ENCODE results near the gene CACNA2D2. TPM values are rescaled to one million over a fixed set of nuclear protein-coding genes. Genes with fewer than 3 reads are reported as not detected.

The CACNA2D2 gene
- total and polyA plus RNA-seq, 8 donors, result 15.4 to 86.6 (median 30.2) TPM

- H3K4me3 ChIP-seq, result peak overlapping the region; percentile 69 to 78
- TF ChIP-seq, protein P1, sequence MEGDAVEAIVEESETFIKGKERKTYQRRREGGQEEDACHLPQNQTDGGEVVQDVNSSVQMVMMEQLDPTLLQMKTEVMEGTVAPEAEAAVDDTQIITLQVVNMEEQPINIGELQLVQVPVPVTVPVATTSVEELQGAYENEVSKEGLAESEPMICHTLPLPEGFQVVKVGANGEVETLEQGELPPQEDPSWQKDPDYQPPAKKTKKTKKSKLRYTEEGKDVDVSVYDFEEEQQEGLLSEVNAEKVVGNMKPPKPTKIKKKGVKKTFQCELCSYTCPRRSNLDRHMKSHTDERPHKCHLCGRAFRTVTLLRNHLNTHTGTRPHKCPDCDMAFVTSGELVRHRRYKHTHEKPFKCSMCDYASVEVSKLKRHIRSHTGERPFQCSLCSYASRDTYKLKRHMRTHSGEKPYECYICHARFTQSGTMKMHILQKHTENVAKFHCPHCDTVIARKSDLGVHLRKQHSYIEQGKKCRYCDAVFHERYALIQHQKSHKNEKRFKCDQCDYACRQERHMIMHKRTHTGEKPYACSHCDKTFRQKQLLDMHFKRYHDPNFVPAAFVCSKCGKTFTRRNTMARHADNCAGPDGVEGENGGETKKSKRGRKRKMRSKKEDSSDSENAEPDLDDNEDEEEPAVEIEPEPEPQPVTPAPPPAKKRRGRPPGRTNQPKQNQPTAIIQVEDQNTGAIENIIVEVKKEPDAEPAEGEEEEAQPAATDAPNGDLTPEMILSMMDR (IDR thresholded peaks at IDR 0.05), result no peak
- intact Hi-C loops (cut with DNase I), result no loop called here
- H3K27ac ChIP-seq, result peak overlapping the region in 1 of 2 donors; percentile 97
- H3K36me3 ChIP-seq, result peaks cover 4 to 54% of the 10 kb centered on the region in 2 donors
- no peak for DNase-seq
- H3K27me3 ChIP-seq, result no peaks in the 10 kb centered on the region
- no peak for ATAC-seq
- no peaks in the 10 kb centered on the region for H3K9me3 ChIP-seq
- H3K4me1 ChIP-seq, result peaks cover 29 to 82% of the 10 kb centered on the region in 2 donors
Observed at GRCh38 chr3:50351323-50351697, 152.1 kb downstream of the CACNA2D2 start.

DNA sequence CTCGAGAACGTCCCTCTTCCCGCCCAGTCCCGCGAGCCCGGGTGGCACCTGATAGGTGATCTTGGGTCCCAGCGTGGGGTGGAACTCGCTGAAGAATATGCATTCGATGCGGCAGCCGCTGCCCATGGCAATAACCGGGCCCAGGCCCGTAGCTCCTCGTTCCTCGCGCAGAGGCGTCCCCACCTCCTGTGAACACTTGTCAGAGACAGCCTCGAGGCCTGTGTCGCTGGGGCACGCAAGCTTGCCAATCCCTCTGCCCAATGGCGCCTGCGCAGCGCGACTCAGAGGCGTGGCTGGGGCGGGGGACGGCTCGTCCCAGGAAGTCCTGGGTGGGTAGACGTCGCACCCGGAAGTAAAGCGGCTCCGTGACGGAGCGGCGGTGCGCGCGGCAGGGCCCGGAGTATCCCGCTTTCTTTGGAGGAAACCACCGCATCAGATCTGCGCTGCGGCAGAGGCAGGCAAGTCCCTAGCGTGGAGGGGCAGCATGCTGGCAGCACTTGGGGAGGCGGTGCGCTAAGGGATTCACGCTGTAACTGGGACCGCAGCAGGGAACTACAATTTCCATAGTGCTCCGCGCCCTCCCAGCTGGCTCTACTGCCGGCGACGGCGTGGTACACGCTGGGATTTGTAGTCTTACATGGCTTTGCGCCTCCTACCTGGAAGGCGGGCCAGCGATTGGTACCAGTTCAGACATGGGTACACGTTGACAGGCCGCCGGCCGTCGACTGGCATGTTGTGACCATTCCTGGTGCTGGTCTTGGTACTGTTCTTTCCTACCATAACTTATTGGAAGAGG, 152.7 kb downstream of the CACNA2D2 start, which contains the start of the genes CYB561D2 and NPRL2:
CYB561D2 (plus strand) TSS at position 336 of the 796 bp plus-strand sequence. CDS start 572 bp downstream, outside the sequence.
NPRL2 (minus strand) TSS at position 249 of the 796 bp plus-strand sequence; CDS start at position 126, 123 bp downstream.
- Histone ChIP-seq H3K4me1 (peaks cover 23 to 82% of the 10 kb centered on the region in 2 donors), H3K27ac (peak within 1 kb of the TSS; percentile 90 to 97), H3K9me3 (no peaks in the 10 kb centered on the region), H3K36me3 (peaks cover 4 to 48% of the 10 kb centered on the region in 2 donors), H3K27me3 (no peaks in the 10 kb centered on the region), H3K4me3 (peak within 1 kb of the TSS; percentile 69 to 78)
- peak; percentile 96 for ATAC-seq
- TF ChIP-seq, protein P1 (IDR thresholded peaks at IDR 0.05), result no peak
- peak; percentile 95 to 100 (median 97) for DNase-seq
- intact Hi-C loops (cut with DNase I), result no loop called here

DNA sequence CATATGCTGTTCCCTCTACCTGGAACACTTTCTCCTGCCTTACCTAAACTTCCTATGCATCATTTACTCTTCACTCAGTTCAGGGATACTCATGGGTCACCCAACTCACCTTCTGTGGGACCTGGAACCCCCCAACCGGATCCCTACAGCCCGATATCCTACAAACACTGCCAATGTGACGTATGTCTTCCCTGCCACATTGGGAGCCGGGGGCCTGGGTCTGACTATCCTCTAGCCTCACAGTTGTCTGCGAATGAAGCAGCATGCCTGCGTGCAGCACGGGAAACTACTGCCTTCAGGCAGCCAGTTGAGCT, 153.3 kb downstream of the CACNA2D2 start:
- ATAC-seq, result no peak
- peak overlapping the region; percentile 69 to 78 for H3K4me3 ChIP-seq
- intact Hi-C loops (cut with DNase I), result no loop called here
- no peak for DNase-seq
- no peaks in the 10 kb centered on the region for H3K9me3 ChIP-seq
- H3K27me3 ChIP-seq, result no peaks in the 10 kb centered on the region
- peaks cover 4 to 43% of the 10 kb centered on the region in 2 donors for H3K36me3 ChIP-seq
- H3K4me1 ChIP-seq, result peaks cover 27 to 82% of the 10 kb centered on the region in 2 donors
- H3K27ac ChIP-seq, result peak overlapping the region; percentile 90 to 97
- TF ChIP-seq, protein P1 (IDR thresholded peaks at IDR 0.05), result no peak

DNA sequence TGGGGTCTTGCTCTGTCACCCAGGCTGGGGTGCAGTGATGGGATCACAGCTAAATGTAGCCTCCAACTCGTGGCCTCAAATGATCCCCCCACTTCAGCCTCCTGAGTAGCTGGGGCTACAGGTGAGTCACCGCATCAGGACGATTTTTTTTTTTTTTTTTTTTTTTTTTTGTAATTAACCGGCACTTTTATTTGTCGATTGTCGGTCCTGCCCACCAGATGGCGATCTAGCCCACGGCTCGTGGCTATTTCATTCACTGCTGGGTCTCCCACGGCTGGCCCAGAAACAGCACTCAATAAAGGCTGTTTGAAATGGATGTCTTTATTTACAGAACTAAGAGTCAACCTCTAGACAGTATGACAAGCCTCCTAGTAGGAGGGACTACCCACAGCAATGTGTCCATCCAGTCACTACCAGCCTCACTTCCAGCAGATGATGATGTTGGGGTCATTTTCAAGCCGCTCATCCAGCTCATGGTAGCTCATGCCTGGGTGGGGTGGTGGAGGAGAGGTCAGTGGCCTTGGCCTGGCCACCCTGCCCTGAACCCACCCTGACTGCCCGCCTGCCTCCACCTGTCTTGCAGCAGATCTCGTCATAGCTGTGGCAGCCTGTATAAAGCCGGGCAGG, 156.1 kb downstream of the CACNA2D2 start:
- H3K4me3 ChIP-seq, result no peak overlapping the region
- H3K36me3 ChIP-seq, result peaks cover 0 to 16% of the 10 kb centered on the region in 2 donors
- intact Hi-C loops (cut with DNase I), result loop anchor here in 1 of 2 donors (5.0 kb wide), 1 partner anchor 195 kb away; no protein-coding TSS in a partner anchor
- peaks cover 28 to 64% of the 10 kb centered on the region in 2 donors for H3K4me1 ChIP-seq
- no peaks in the 10 kb centered on the region for H3K9me3 ChIP-seq
- no peaks in the 10 kb centered on the region for H3K27me3 ChIP-seq
- TF ChIP-seq, protein P1 (IDR thresholded peaks at IDR 0.05), result peak; percentile 43 to 54
- no peak overlapping the region for H3K27ac ChIP-seq
- peak in 2 of 4 donors; percentile 69 to 86 for DNase-seq
- peak; percentile 15 for ATAC-seq
